Adrenal gland (tissue), 19 donors: ENCODE measurements around the gene DNAJC22. TPM values are rescaled to one million over a fixed set of nuclear protein-coding genes. Genes with fewer than 3 reads are reported as not detected.

Experiments used
- DNase-seq, 7 donors: peaks; one replicate each; pipeline ENCODE4 v3.0.0-alpha.2; 2019 to 2020
- H3K27ac ChIP-seq, 5 donors: fragments of 200-600 bp; sonication (generic) in 4 of 5; 1 replicate in 3 of 5; 2 replicates in 2 of 5; pipeline versions ENCODE4 v1.5.1 to v1.8.0; 2016 to 2020; ENCODE audit warnings: mild to moderate bottlenecking in 1 of 5
- H3K27me3 ChIP-seq: fragments of 200-600 bp; 2 replicates; pipeline ENCODE4 v1.8.0; 2021
- H3K36me3 ChIP-seq, 2 donors: fragments of 200-600 bp; replicated peaks in 1 of 2; 1 replicate in 1 of 2; 2 replicates in 1 of 2; pipeline versions ENCODE4 v1.5.1 to v1.8.0; 2018 to 2022
- H3K4me1 ChIP-seq, 2 donors: fragments of 200-600 bp; replicated peaks in 1 of 2; 1 replicate in 1 of 2; 2 replicates in 1 of 2; pipeline versions ENCODE4 v1.5.1 to v1.8.0; 2018 to 2021
- H3K4me3 ChIP-seq, 4 donors: fragments of 200-600 bp; sonication (generic) in 3 of 4; one replicate each; pipeline ENCODE4 v1.5.1; 2016 to 2018
- H3K9me3 ChIP-seq, 3 donors: fragments of 200-600 bp; sonication (generic) in 1 of 3; replicated peaks in 1 of 3; 1 replicate in 2 of 3; 2 replicates in 1 of 3; pipeline versions ENCODE4 v1.5.1 to v1.8.0; 2016 to 2021
- POLR2A ChIP-seq, 2 donors: fragments of 450-650 bp; IDR thresholded peaks; one replicate each; pipeline ENCODE4 v1.6.1; 2017; ENCODE audit warnings: antibody characterized with exemption in 2 of 2, mild to moderate bottlenecking in 2 of 2, moderate library complexity in 1 of 2
- WGBS, 4 donors: extraction: QIAGEN DNeasy Blood & Tissue Kit in 2 of 4; methylation state at CpG; one replicate each; pipeline versions ENCODE4 v1.1.5 to v1.1.7; 2013 to 2017; 5-methylcytosine and 5-hydroxymethylcytosine counted together
- intact Hi-C, 2 donors: fragments of 100-400 bp; cut with DNase I; formaldehyde crosslinking; loops; one replicate each; pipeline versions ENCODE4 v1.14.1 to v1.15.0; 2022 to 2023
- long read RNA-seq, 10 donors: library from polyadenylated mRNA in 3 of 10; unstranded in 2 of 10; stranded (forward) in 1 of 10; transcript quantifications; one replicate each; pipeline ENCODE4 v2.0.0 and lab custom pipeline, GENCODE V29; 2021 to 2026
- polyA plus RNA-seq, 3 donors: library from polyadenylated mRNA; stranded (reverse); fragments of 200-250 nt in 2 of 3; fragments of 350-450 nt in 1 of 3; fragmentation: Illumina TruSeq in 1 of 3; extraction: RNeasy Lipid Tissue Mini Kit (QIAGEN cat#74804) in 1 of 3; gene quantifications; one replicate each; pipeline ENCODE4 v1.2.3, GENCODE V29; 2013 to 2014
- total RNA-seq, 9 donors: library from RNA; depleted of rRNA in 4 of 9; stranded (reverse); fragments of >200 nt in 4 of 9; fragments of 120-200 nt in 1 of 9; fragmentation: NEBNext Ultra II Directional in 1 of 9; extraction: Animal tissue kit (Norgen Biotek cat#: 25700) in 1 of 9; gene quantifications; one replicate each; pipeline versions ENCODE4 v1.1.0 to v1.2.4, GENCODE V29; 2013 to 2023
- TF ChIP-seq, protein P1 (sequence below), 6 experiments: fragments of 450-650 bp in 4 of 6; fragments of 200-600 bp in 2 of 6; sonication (generic) in 1 of 6; IDR thresholded peaks; 1 replicate in 5 of 6; 2 replicates in 1 of 6; pipeline versions ENCODE4 v1.5.1 to v1.8.0; 2016 to 2021; ENCODE audit warnings: antibody characterized with exemption in 6 of 6, mild to moderate bottlenecking in 2 of 6, moderate library complexity in 1 of 6
- donor health status: healthy with polysubstance abuse.
- donor health status: Bipolar disorder and iron deficiency.
- donor health status: DM: yes; HTN: yes; CAD: no.
- donor health status: DM: no; HTN: no; CAD: no.
- donor health status: DM: no; HTN: no; CAD: no.
- donor health status: DM: yes; HTN: yes; CAD: no.

The DNAJC22 gene
- total RNA-seq: 1 to 10 TPM in 2 of 9 donors, under 1 TPM in 7; 0.55 to 2.9 (median 0.74) TPM
- under 1 TPM; 0.40 to 0.51 (median 0.48) TPM for polyA plus RNA-seq
- long read RNA-seq, donor 1: 0 reads
- long read RNA-seq, donor 2: 0 reads
- long read RNA-seq, donor 3: 0 reads
- long read RNA-seq, donor 4: 0 reads
- long read RNA-seq, donor 5, partial matches to known transcripts: 0 of 3 reads
- long read RNA-seq, donor 5, other reads (novel, unspliced or antisense): 2 of 3 reads
- long read RNA-seq, donor 6: 0 reads
- long read RNA-seq, donor 7: 0 reads
- long read RNA-seq, donor 8: 0 reads
- long read RNA-seq, donor 9: 0 reads
- long read RNA-seq, donor 10: 0 reads

DNA sequence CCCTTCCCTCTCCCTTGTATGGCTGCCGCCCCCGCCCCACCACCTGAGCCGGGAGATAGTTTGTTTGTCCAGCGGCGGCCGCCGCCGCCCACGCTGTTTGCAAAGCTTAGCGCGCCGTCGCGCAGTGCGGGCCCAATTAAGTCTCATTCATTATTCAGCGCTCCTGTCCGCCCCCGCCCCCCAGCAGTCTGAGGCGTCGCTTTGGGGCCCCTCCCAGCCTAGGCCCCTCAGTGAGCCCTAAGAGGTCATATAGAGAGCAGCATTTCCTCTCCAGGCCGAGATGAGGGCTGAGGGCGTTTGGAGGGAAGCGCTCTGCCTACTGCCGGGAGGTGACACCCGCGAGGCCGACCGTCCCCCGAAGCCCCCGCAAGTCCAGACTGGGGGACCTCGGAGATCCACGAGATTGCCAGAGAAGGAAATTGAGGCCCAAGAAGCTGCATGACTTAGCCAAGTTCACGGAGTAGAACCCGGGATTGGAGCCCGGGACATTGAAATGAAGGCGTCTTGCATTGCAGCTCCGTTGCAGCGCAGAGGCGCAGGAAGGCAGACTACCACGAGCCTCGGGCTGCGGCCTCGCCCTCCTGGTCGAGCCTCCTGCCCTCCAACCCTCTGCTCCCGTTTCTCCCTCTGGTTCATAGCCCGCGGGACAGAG lies at the start of gene DNAJC22:
TSS of gene DNAJC22 (plus strand) at position 230 of the 652 bp plus-strand sequence. CDS start 1,985 bp downstream, outside the sequence.
- Histone ChIP-seq H3K4me3 (peak within 1 kb of the TSS in 2 of 4 donors; percentile 6 to 55), H3K9me3 (no peaks in the 10 kb centered on the region), H3K27ac (no peak within 1 kb of the TSS), H3K36me3 (no peaks in the 10 kb centered on the region), H3K4me1 (peaks cover 40 to 53% of the 10 kb centered on the region in 2 donors), H3K27me3 (peaks cover 33% of the 10 kb centered on the region)
- peak in 2 of 7 donors; percentile 24 to 53 for DNase-seq
- TF ChIP-seq, protein P1, sequence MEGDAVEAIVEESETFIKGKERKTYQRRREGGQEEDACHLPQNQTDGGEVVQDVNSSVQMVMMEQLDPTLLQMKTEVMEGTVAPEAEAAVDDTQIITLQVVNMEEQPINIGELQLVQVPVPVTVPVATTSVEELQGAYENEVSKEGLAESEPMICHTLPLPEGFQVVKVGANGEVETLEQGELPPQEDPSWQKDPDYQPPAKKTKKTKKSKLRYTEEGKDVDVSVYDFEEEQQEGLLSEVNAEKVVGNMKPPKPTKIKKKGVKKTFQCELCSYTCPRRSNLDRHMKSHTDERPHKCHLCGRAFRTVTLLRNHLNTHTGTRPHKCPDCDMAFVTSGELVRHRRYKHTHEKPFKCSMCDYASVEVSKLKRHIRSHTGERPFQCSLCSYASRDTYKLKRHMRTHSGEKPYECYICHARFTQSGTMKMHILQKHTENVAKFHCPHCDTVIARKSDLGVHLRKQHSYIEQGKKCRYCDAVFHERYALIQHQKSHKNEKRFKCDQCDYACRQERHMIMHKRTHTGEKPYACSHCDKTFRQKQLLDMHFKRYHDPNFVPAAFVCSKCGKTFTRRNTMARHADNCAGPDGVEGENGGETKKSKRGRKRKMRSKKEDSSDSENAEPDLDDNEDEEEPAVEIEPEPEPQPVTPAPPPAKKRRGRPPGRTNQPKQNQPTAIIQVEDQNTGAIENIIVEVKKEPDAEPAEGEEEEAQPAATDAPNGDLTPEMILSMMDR (IDR thresholded peaks at IDR 0.05): no peak
- no peak for TF ChIP-seq POLR2A (IDR thresholded peaks at IDR 0.05)
- intact Hi-C loops: no loop called here
- WGBS, 4 donors: 3 to 12% (median 6%) methylated on average over 15 to 47 of the region's 47 CpGs

DNA sequence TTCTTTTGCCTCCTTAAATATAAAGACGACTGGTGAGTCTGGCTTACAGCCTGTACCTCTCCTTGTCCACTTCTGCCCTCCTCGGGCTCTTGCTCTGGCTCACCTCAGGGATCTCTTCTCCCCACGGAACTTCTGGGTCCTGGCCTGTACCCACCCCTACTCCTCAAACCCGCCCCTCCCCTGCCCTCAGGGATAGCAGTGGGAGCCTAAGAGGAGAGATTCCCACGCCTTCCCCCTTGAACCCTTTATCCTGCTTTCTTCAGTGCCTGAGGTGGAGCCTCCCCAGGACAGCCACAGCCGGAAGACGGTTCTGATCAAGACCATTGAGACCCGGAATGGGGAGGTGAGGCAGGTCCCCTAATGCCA lies 49.0 kb upstream of the DNAJC22 start:
- DNase-seq: no peak
- Histone ChIP-seq H3K4me3 (peak overlapping the region in 1 of 4 donors; percentile 44), H3K4me1 (peaks cover 15 to 17% of the 10 kb centered on the region in 2 donors), H3K36me3 (no peaks in the 10 kb centered on the region), H3K27me3 (peaks cover 39% of the 10 kb centered on the region), H3K27ac (no peak overlapping the region), H3K9me3 (no peaks in the 10 kb centered on the region)
- 14 to 22% (median 20%) methylated on average over 6 to 8 of the region's 8 CpGs for WGBS, 4 donors
- no peak for TF ChIP-seq POLR2A (IDR thresholded peaks at IDR 0.05)
- TF ChIP-seq, protein P1 (IDR thresholded peaks at IDR 0.05): no peak
- intact Hi-C loops: no loop called here

DNA sequence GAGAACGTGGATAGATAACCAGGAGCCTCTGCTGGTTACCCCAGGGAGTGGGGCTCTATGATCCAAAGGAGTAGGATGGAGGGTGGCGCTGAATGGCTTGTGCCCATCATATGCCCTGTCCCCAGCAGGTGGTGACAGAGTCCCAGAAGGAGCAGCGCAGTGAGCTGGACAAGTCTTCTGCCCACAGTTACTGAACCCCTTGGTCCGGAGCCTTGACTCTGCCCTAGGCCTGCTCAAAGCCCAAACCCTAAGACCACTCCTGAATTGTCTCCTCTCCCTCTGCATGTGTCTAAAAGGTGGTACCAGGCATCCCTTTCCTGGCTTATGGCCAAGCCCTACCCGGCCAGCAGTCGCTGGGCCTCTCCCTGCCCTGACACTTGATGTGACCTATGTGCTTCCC lies 48.5 kb upstream of the DNAJC22 start:
- no peak for DNase-seq
- Histone ChIP-seq H3K36me3 (no peaks in the 10 kb centered on the region), H3K27me3 (peaks cover 39% of the 10 kb centered on the region), H3K4me1 (peaks cover 15 to 17% of the 10 kb centered on the region in 2 donors), H3K9me3 (no peaks in the 10 kb centered on the region), H3K27ac (no peak overlapping the region), H3K4me3 (no peak overlapping the region)
- intact Hi-C loops: no loop called here
- TF ChIP-seq, protein P1 (IDR thresholded peaks at IDR 0.05): peak in 1 of 6 experiments; percentile 19
- no peak for TF ChIP-seq POLR2A (IDR thresholded peaks at IDR 0.05)
- 34 to 59% (median 42%) methylated on average over 5 to 6 of the region's 6 CpGs for WGBS, 4 donors

DNA sequence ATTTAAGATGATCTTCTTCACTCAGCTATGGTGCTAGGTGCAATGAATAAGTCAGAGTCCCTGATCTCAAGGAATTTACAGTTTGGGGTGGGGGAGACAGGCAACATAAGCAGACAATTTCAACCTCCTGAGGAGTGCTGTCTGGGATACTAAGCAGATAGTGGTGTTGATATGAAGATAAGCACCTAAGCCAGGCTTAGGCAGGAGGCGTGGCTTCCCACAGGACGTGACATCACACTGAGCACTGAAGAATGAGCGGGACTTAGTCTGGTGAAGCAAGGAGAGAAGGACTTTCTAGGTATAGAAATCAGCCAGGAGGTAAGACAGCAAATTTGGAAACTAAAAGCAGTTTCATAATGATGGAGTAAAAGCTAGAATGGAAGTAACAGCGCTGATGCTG lies 44.9 kb upstream of the DNAJC22 start:
- Histone ChIP-seq H3K36me3 (no peaks in the 10 kb centered on the region), H3K4me1 (peaks cover 8 to 9% of the 10 kb centered on the region in 2 donors), H3K27me3 (peaks cover 21% of the 10 kb centered on the region), H3K4me3 (no peak overlapping the region), H3K9me3 (no peaks in the 10 kb centered on the region), H3K27ac (no peak overlapping the region)
- TF ChIP-seq, protein P1 (IDR thresholded peaks at IDR 0.05): no peak
- no peak for TF ChIP-seq POLR2A (IDR thresholded peaks at IDR 0.05)
- DNase-seq: no peak
- 70 to 76% (median 74%) methylated on average over 4 of the region's 4 CpGs for WGBS, 4 donors
- intact Hi-C loops: no loop called here
